AML-193 (cell line): ENCODE results near the gene FAM25G.
A peak's percentile ranks its signal among the peaks of the same experiment; 100 is the strongest.
"Not testable (repeated sequence)": the region's sequence is repeated elsewhere in the genome, so short reads cannot be mapped to it uniquely, and the experiment has no call there.

Experiments used
- DNase-seq, 2 experiments: peaks; one replicate each; lab custom pipeline; 2025; lab: John Stamatoyannopoulos, UW

Gene FAM25G

GRCh38 chr10:47465216-47465917 lies 26.1 kb downstream of the FAM25G start:
- not testable (repeated sequence) for DNase-seq

GRCh38 chr10:47462577-47463358 lies 28.7 kb downstream of the FAM25G start:
- not testable (repeated sequence) for DNase-seq

- peak in 1 of 2 experiments; percentile 11 for DNase-seq
Observed at GRCh38 chr10:47461261-47461687, 30.2 kb downstream of the FAM25G start.

- no peak for DNase-seq
Observed at GRCh38 chr10:47458466-47459154, 32.9 kb downstream of the FAM25G start.

- DNase-seq = no peak
Observed at GRCh38 chr10:47457826-47458225, 33.7 kb downstream of the FAM25G start.

- DNase-seq = no peak
Observed at GRCh38 chr10:47457528-47457820, 34.0 kb downstream of the FAM25G start.

GRCh38 chr10:47456794-47457527 lies 34.5 kb downstream of the FAM25G start:
- no peak for DNase-seq

- no peak for DNase-seq
Observed at GRCh38 chr10:47456079-47456785, 35.3 kb downstream of the FAM25G start.

GRCh38 chr10:47455350-47456078 lies 36.0 kb downstream of the FAM25G start:
- not testable (repeated sequence) for DNase-seq

- DNase-seq = no peak
Observed at GRCh38 chr10:47454780-47455058, 36.8 kb downstream of the FAM25G start.

GRCh38 chr10:47454008-47454779 lies 37.3 kb downstream of the FAM25G start:
- no peak for DNase-seq

- DNase-seq = no peak
Observed at GRCh38 chr10:47453141-47454007, 38.1 kb downstream of the FAM25G start.

- DNase-seq = no peak
Observed at GRCh38 chr10:47452495-47453140, 38.9 kb downstream of the FAM25G start.

- DNase-seq = no peak
Observed at GRCh38 chr10:47451998-47452494, 39.5 kb downstream of the FAM25G start.

- no peak for DNase-seq
Observed at GRCh38 chr10:47451273-47451997, 40.1 kb downstream of the FAM25G start.

- no peak for DNase-seq
Observed at GRCh38 chr10:47450442-47450841, 41.1 kb downstream of the FAM25G start.

GRCh38 chr10:47449979-47450378 lies 41.5 kb downstream of the FAM25G start:
- DNase-seq = no peak
